Mesenteric fat pad (tissue), 1 donor: ENCODE data around the gene STARD7. TPM values are rescaled to one million over a fixed set of nuclear protein-coding genes. Genes with fewer than 3 reads are reported as not detected.

ENCODE experiments used
- DNase-seq: peaks from one replicate; pipeline ENCODE4 v3.0.0-alpha.2; 2020; ENCODE audit warnings: low spot score
- total RNA-seq: library from RNA; stranded (reverse); fragmentation: NEBNext Ultra II Directional; extraction: Animal tissue kit (Norgen Biotek cat#: 25700); gene quantifications from one replicate; pipeline ENCODE4 v1.2.1, GENCODE V29; 2021
- donor health status: DM: yes; HTN: yes; CAD: no.

Gene STARD7
- total RNA-seq, 1 donor from 2014 or later, result 107 TPM

GRCh38 chr2:96137321-96138178 is 71.1 kb downstream of the STARD7 start:
- DNase-seq, result no peak

- no peak for DNase-seq
Measured at GRCh38 chr2:96136129-96136720, 72.4 kb downstream of the STARD7 start.

- no peak for DNase-seq
Measured at GRCh38 chr2:96135621-96136020, 73.0 kb downstream of the STARD7 start.

GRCh38 chr2:96135171-96135570 is 73.5 kb downstream of the STARD7 start:
- no peak for DNase-seq

Other genes starting within 250 kb of the STARD7 start
- 23.6 TPM for gene ANKRD36C, start 217.0 kb downstream of the STARD7 start, total RNA-seq
- gene GPAT2, start 173.9 kb downstream of the STARD7 start, total RNA-seq, result 9.0 TPM
- gene ADRA2B, start 92.3 kb downstream of the STARD7 start, total RNA-seq, result 1.2 TPM
- not detected for gene ASTL, start 70.3 kb downstream of the STARD7 start, total RNA-seq
- 6.1 TPM for gene DUSP2, start 63.4 kb downstream of the STARD7 start, total RNA-seq
- 58.7 TPM for gene TMEM127, start 57.2 kb upstream of the STARD7 start, total RNA-seq
- 71.0 TPM for gene CIAO1, start 57.4 kb upstream of the STARD7 start, total RNA-seq
- 87.2 TPM for gene SNRNP200, start 96.7 kb upstream of the STARD7 start, total RNA-seq
- gene ITPRIPL1, start 116.5 kb upstream of the STARD7 start, total RNA-seq, result 3.1 TPM
- gene NCAPH, start 126.9 kb upstream of the STARD7 start, total RNA-seq, result 0.77 TPM